MCF 10A (cell line): Measurements from ENCODE around the gene TLNRD1. TPM values are rescaled to one million over a fixed set of nuclear protein-coding genes. Genes with fewer than 3 reads are reported as not detected.
"Not testable (repeated sequence)": the region's sequence is repeated elsewhere in the genome, so short reads cannot be mapped to it uniquely, and the experiment has no call there.

ENCODE experiments used
- BruUV-seq: library from RNA; stranded (reverse); fragments of 400-500 nt; replicated peaks from 2 replicates; lab custom pipeline; 2021; lab: Mats Ljungman, UMichigan
- CTCF ChIA-PET: fragments of 300-600 bp; sonication (Branson Sonifier 250); formaldehyde crosslinking; extraction: SDS; loops from one replicate; lab custom pipeline; 2021; ENCODE audit warnings: antibody characterized with exemption, inconsistent platforms; lab: Yijun Ruan, JAX
- POLR2A ChIA-PET: fragments of 300-600, 350-650 bp; sonication (Branson Sonifier 250); formaldehyde crosslinking; extraction: SDS; loops from one replicate; lab custom pipeline; 2020; ENCODE audit warnings: antibody characterized with exemption, inconsistent platforms; lab: Yijun Ruan, JAX
- DNase-seq: peaks from one replicate; pipeline ENCODE4 v3.0.0-alpha.2; 2018; ENCODE audit not compliant: unreplicated experiment
- H3K27ac Mint-ChIP-seq: one replicate; pipeline ENCODE4 v1.8.0; 2022; ENCODE audit warnings: mild to moderate bottlenecking, low read depth, mixed read lengths; ENCODE audit not compliant: unreplicated experiment
- H3K27me3 Mint-ChIP-seq: one replicate; pipeline ENCODE4 v1.8.0; 2022; ENCODE audit warnings: mixed read lengths; ENCODE audit not compliant: insufficient read depth, unreplicated experiment
- H3K36me3 Mint-ChIP-seq: one replicate; pipeline ENCODE4 v1.8.0; 2022; ENCODE audit warnings: mild to moderate bottlenecking, moderate library complexity, mixed read lengths; ENCODE audit not compliant: insufficient read depth, unreplicated experiment
- H3K4me1 Mint-ChIP-seq: one replicate; pipeline ENCODE4 v1.8.0; 2022; ENCODE audit warnings: mixed read lengths; ENCODE audit not compliant: insufficient read depth, unreplicated experiment
- H3K4me3 Mint-ChIP-seq: one replicate; pipeline ENCODE4 v1.8.0; 2022; ENCODE audit warnings: mild to moderate bottlenecking, moderate library complexity, mixed read lengths; ENCODE audit not compliant: unreplicated experiment
- H3K9me3 Mint-ChIP-seq: one replicate; pipeline ENCODE4 v1.8.0; 2022; ENCODE audit warnings: mixed read lengths; ENCODE audit not compliant: unreplicated experiment
- intact Hi-C: fragments of 100-400 bp; cut with micrococcal nuclease; formaldehyde crosslinking; loops from 2 replicates; pipeline ENCODE4 v1.14.1; 2022
- total RNA-seq: library from RNA; stranded (reverse); gene quantifications from 2 replicates; pipeline ENCODE4 v1.2.3, GENCODE V29; 2022
- TF ChIP-seq, protein P1 (sequence below): fragments of 200-600 bp; IDR thresholded peaks from one replicate; pipeline ENCODE4 v1.8.0; 2022; ENCODE audit warnings: antibody characterized with exemption, mild to moderate bottlenecking; ENCODE audit not compliant: unreplicated experiment

TLNRD1 gene
- total RNA-seq, 1 experiment from 2014 or later, result 17.1 TPM

DNA sequence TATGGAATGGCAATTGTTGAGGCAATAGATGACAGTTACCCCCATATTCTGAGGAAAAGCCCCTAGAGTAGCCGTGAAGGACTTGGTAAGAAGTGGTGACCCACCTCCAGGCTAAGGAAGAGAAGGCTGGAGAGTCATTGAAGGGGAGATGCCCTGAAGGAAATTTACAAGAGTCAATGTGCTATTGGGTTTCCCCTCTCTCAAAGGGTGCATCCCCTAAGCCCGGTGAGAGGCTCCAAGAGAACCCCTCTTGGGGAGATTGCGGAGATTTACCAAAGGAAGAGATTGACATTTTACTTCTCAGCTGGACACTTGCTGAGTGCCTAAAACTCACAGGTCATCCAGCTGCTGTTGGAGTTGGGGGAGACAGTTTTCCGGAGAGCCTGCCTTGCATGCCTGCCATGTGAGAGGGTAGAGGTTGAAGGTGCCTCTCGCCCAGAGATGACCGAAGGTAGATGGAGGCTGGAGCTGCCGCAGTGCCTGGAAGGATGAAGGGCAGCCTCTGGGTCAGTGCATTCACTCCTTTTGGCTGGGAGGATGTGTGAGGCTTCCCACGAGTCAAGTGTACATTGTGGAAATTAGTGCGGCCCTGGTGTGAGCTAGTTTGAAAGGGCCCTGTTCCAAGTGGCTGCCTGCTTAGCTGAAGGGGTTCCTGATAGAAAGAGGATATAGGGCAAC is 41.8 kb upstream of the TLNRD1 start:
- ChIA-PET CTCF (interaction anchor here (1.2 to 1.8 kb wide), 2 partner anchors 11 to 180 kb away, joined by 8 to 9 read pairs; partner anchors contain the start of gene CEMIP), POLR2A (interaction anchor here (0.8 kb wide), 1 partner anchor 338 kb away, joined by 3 read pairs; no protein-coding TSS in a partner anchor)
- no TSS peak for BruUV-seq
- H3K9me3 Mint-ChIP-seq, result no peaks in the 10 kb centered on the region
- H3K36me3 Mint-ChIP-seq, result peaks cover 15% of the 10 kb centered on the region
- H3K27me3 Mint-ChIP-seq, result no peaks in the 10 kb centered on the region
- no peak overlapping the region for H3K27ac Mint-ChIP-seq
- no peak for DNase-seq
- no peak overlapping the region for H3K4me3 Mint-ChIP-seq
- intact Hi-C loops, result loop anchor here (10.0 kb wide), 1 partner anchor 114 kb away; no protein-coding TSS in a partner anchor
- TF ChIP-seq, protein P1, sequence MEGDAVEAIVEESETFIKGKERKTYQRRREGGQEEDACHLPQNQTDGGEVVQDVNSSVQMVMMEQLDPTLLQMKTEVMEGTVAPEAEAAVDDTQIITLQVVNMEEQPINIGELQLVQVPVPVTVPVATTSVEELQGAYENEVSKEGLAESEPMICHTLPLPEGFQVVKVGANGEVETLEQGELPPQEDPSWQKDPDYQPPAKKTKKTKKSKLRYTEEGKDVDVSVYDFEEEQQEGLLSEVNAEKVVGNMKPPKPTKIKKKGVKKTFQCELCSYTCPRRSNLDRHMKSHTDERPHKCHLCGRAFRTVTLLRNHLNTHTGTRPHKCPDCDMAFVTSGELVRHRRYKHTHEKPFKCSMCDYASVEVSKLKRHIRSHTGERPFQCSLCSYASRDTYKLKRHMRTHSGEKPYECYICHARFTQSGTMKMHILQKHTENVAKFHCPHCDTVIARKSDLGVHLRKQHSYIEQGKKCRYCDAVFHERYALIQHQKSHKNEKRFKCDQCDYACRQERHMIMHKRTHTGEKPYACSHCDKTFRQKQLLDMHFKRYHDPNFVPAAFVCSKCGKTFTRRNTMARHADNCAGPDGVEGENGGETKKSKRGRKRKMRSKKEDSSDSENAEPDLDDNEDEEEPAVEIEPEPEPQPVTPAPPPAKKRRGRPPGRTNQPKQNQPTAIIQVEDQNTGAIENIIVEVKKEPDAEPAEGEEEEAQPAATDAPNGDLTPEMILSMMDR, result no peak
- peaks cover 29% of the 10 kb centered on the region for H3K4me1 Mint-ChIP-seq

DNA sequence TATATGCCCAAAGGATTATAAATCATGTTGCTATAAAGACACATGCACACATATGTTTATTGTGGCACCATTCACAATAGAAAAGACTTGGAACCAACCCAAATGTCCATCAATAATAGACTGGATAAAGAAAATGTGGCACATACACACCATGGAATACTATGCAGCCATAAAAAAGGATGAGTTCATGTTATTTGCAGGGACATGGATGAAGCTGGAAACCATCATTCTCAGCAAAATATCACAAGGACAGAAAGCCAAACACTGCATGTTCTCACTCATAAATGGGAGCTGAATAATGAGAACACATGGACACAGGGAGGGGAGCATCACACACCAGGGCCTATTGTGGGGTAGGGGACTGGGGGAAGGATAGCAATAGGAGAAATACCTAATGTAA is 35.3 kb upstream of the TLNRD1 start:
- intact Hi-C loops, H3K27ac Mint-ChIP-seq, DNase-seq, BruUV-seq, H3K4me3 Mint-ChIP-seq, H3K4me1 Mint-ChIP-seq, H3K9me3 Mint-ChIP-seq, POLR2A ChIA-PET, H3K27me3 Mint-ChIP-seq: not testable (repeated sequence)
- CTCF ChIA-PET, result interaction anchor here (0.6 kb wide), 1 partner anchor 347 kb away, joined by 4 read pairs; no protein-coding TSS in a partner anchor
- H3K36me3 Mint-ChIP-seq, result peaks cover 17% of the 10 kb centered on the region

DNA sequence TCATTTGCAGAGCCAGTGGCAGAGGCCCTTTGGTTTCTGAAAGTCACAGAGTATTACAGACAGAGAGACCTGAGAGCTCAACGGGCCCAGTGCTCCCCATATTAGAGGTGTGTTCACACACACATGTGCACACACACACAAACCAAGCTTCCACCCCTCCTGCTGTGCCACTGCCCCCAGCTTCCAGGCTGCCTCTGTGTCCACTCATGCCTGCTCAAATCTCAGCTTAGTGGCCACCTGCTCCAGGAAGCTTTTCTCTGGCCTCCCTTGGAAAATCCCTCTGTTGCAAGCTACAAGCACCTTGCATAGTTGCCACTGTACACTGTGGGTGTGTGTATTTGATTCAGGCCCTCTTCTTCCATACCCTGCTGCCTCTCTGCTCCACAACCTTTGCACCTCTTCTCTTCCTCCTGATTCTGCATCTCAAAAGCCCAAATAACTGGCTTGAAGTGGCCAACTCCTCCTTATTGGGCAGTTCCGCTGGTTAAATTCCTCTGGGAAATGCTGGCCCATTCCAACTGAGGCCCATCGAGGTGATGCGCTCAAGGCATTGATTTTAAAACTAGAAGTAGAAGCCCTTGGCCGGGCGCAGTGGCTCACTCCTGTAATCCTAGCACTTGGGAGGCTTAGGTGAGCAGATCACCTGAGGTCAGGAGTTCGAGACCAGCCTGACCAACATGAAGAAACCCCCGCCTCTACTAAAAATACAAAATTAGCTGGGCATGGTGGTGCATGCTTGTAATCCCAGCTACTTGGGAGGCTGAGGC is 34.1 kb upstream of the TLNRD1 start:
- ChIA-PET CTCF (interaction anchor here (0.7 to 7.7 kb wide), 6 partner anchors 155 to 511 kb away, joined by 3 to 133 read pairs (median 13); partner anchors contain the start of gene CEMIP), POLR2A (interaction anchor here (0.6 to 1.3 kb wide), 2 partner anchors 21 to 100 kb away, joined by 3 to 4 read pairs; no protein-coding TSS in a partner anchor)
- TF ChIP-seq, protein P1, result no peak
- Mint-ChIP-seq H3K9me3 (no peaks in the 10 kb centered on the region), H3K36me3 (peaks cover 12% of the 10 kb centered on the region), H3K4me3 (no peak overlapping the region), H3K4me1 (no peaks in the 10 kb centered on the region), H3K27ac (no peak overlapping the region), H3K27me3 (no peaks in the 10 kb centered on the region)
- intact Hi-C loops, result no loop called here
- no TSS peak for BruUV-seq
- DNase-seq, result no peak

DNA sequence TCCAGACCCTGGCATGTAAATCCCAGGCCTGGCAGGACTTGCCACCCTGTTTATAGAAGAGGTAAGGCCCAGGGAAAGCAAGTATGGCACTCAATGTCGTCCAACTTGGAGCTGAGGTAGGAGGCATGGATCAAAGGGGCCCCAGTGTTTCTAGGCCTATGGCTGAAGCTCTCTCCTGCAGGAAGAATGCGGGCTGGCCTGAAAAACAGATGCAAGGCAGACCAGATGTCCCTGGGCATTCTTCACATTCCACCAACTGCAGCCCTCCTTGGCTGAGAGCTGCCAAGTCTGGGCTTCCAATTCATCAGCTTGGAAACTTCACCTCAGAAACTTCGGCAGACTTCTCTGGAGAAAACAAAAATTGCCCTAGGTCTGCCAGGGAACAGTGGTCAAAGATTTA is 33.3 kb upstream of the TLNRD1 start:
- ChIA-PET CTCF (interaction anchor here (0.7 to 7.7 kb wide), 9 partner anchors 156 to 530 kb away, joined by 3 to 133 read pairs (median 20); partner anchors contain the start of gene CEMIP), POLR2A (interaction anchor here (1.3 to 1.8 kb wide), 2 partner anchors 10 to 20 kb away, joined by 3 to 6 read pairs; no protein-coding TSS in a partner anchor)
- no peak for DNase-seq
- intact Hi-C loops, result no loop called here
- no peak overlapping the region for H3K27ac Mint-ChIP-seq
- no peaks in the 10 kb centered on the region for H3K4me1 Mint-ChIP-seq
- H3K27me3 Mint-ChIP-seq, result no peaks in the 10 kb centered on the region
- TF ChIP-seq, protein P1, result no peak
- H3K9me3 Mint-ChIP-seq, result no peaks in the 10 kb centered on the region
- no TSS peak for BruUV-seq
- H3K36me3 Mint-ChIP-seq, result peaks cover 12% of the 10 kb centered on the region
- no peak overlapping the region for H3K4me3 Mint-ChIP-seq
